Erythroblast (primary cell): ENCODE data around the gene PLEKHG3.

Experiments used
- GATA1 ChIP-seq: IDR thresholded peaks from 2 replicates; pipeline ENCODE4 v1.6.1; 2011; ENCODE audit warnings: low read depth, mild to moderate bottlenecking, control low read depth, low read length, moderate library complexity
- POLR2A ChIP-seq: IDR thresholded peaks from 2 replicates; pipeline ENCODE4 v1.6.1; 2011; ENCODE audit warnings: mild to moderate bottlenecking, low read length

GRCh38 chr14:64673748-64674147, 30.5 kb upstream of the PLEKHG3 start:
- TF ChIP-seq POLR2A (no peak), GATA1 (no peak)
